Measurements from ENCODE around the gene ARHGAP33.
"Not testable (repeated sequence)": the region's sequence is repeated elsewhere in the genome, so short reads cannot be mapped to it uniquely, and the experiment has no call there.

The ARHGAP33 gene

GRCh38 chr19:35796645-35797542 lies 21.5 kb downstream of the ARHGAP33 start:
- DNase-seq = no peak

- no peak for DNase-seq
Observed at GRCh38 chr19:35797663-35798062, 22.3 kb downstream of the ARHGAP33 start.

- DNase-seq = no peak
Observed at GRCh38 chr19:35801828-35802227, 26.5 kb downstream of the ARHGAP33 start.

- DNase-seq = no peak
Observed at GRCh38 chr19:35805526-35806102, 30.2 kb downstream of the ARHGAP33 start.

- DNase-seq = no peak
Observed at GRCh38 chr19:35806597-35806996, 31.2 kb downstream of the ARHGAP33 start.

GRCh38 chr19:35807633-35808032 lies 32.3 kb downstream of the ARHGAP33 start:
- no peak for DNase-seq

- no peak for DNase-seq
Observed at GRCh38 chr19:35811317-35812219, 36.2 kb downstream of the ARHGAP33 start.

- no peak for DNase-seq
Observed at GRCh38 chr19:35812220-35813042, 37.1 kb downstream of the ARHGAP33 start, which contains the start of gene PRODH2. PRODH2 (minus strand) TSS chr19:35812845; CDS start chr19:35812805, 40 bp downstream.

- DNase-seq = no peak
Observed at GRCh38 chr19:35813043-35813890, 37.9 kb downstream of the ARHGAP33 start.

GRCh38 chr19:35816262-35816661 lies 40.9 kb downstream of the ARHGAP33 start:
- DNase-seq = no peak

GRCh38 chr19:35816846-35817245 lies 41.5 kb downstream of the ARHGAP33 start:
- DNase-seq = no peak

GRCh38 chr19:35818445-35818844 lies 43.1 kb downstream of the ARHGAP33 start:
- DNase-seq = no peak

- peak; percentile 96 to 97 for DNase-seq
Observed at GRCh38 chr19:35822579-35822978, 47.2 kb downstream of the ARHGAP33 start.

GRCh38 chr19:35824150-35824549 lies 48.8 kb downstream of the ARHGAP33 start:
- no peak for DNase-seq

GRCh38 chr19:35828692-35829301 lies 53.4 kb downstream of the ARHGAP33 start:
- DNase-seq = peak; percentile 47 to 63

- DNase-seq = no peak
Observed at GRCh38 chr19:35830986-35831385, 55.6 kb downstream of the ARHGAP33 start.

GRCh38 chr19:35832054-35832453 lies 56.7 kb downstream of the ARHGAP33 start:
- DNase-seq = no peak

GRCh38 chr19:35833972-35834371 lies 58.6 kb downstream of the ARHGAP33 start:
- DNase-seq = no peak

GRCh38 chr19:35836096-35836495 lies 60.7 kb downstream of the ARHGAP33 start:
- DNase-seq = not testable (repeated sequence)

All from Kasumi-1 (cell line).